ENCODE measurements around the gene IL17A. TPM values are rescaled to one million over a fixed set of nuclear protein-coding genes. Genes with fewer than 3 reads are reported as not detected.

IL17A gene
- total and polyA plus RNA-seq, 2 donors (not counting 3 experiments of a cell fraction or from before 2014, with no cell fraction given), result not detected

- no TSS peak for BruUV-seq (replicated peaks)
- no peak overlapping the region for H3K4me2 ChIP-seq (ENCODE audit: insufficient read depth, low read length)
- FAIRE-seq, result no peak
- no peaks in the 10 kb centered on the region for H3K4me1 ChIP-seq (ENCODE audit: control insufficient read depth, extremely low read depth, insufficient read depth, low read length)
- H3K27me3 ChIP-seq (ENCODE audit: control insufficient read depth in 2 of 2, insufficient read depth in 2 of 2, low read length in 2 of 2), result peaks cover 0 to 9% of the 10 kb centered on the region in 2 experiments
- no peak for TF ChIP-seq JUN (IDR thresholded peaks at IDR 0.05; ENCODE audit: borderline replicate concordance, insufficient read depth, insufficient read length, low read depth)
- ChIA-PET CTCF (no interaction called here), POLR2A (no interaction called here)
- no peak overlapping the region for H2AFZ ChIP-seq (ENCODE audit: low read depth, low read length)
- H3K9ac ChIP-seq (replicated peaks; ENCODE audit: extremely low read depth, insufficient read depth, low read length), result no peak overlapping the region
- no peaks in the 10 kb centered on the region for H3K9me1 ChIP-seq (replicated peaks; ENCODE audit: control insufficient read depth, extremely low read depth, insufficient read depth, low read length)
- DNase-seq (ENCODE audit: low read depth, low spot score), result no peak
- H3K9me3 ChIP-seq (replicated peaks; ENCODE audit: control insufficient read depth, insufficient read depth, low read length), result no peaks in the 10 kb centered on the region
- dilution Hi-C loops (cut with MboI; ENCODE audit: extremely low pct_ligation_motif_present, low sequenced_read_pairs) (no loop called here), intact Hi-C loops (cut with micrococcal nuclease) (no loop called here)
- no peaks in the 10 kb centered on the region for H3K79me2 ChIP-seq (ENCODE audit: control insufficient read depth, insufficient read depth, low read length)
- H3K27ac ChIP-seq (ENCODE audit: insufficient read depth, low read depth, low read length), result no peak overlapping the region
- no peak overlapping the region for H3K4me3 ChIP-seq (replicated peaks in 1 of 3; ENCODE audit: insufficient read depth in 1 of 3, low read depth in 1 of 3, low read length in 3 of 3)
- H4K20me1 ChIP-seq (replicated peaks; ENCODE audit: control insufficient read depth, extremely low read depth, insufficient read depth, low read length), result no peaks in the 10 kb centered on the region
- no peaks in the 10 kb centered on the region for H3K36me3 ChIP-seq (ENCODE audit: control insufficient read depth in 2 of 2, extremely low read depth in 1 of 2, insufficient read depth in 2 of 2, low read length in 2 of 2)
Measured at GRCh38 chr6:52144196-52145076, 41.7 kb upstream of the IL17A start.

GRCh38 chr6:52146851-52147445 is 39.2 kb upstream of the IL17A start:
- no TSS peak for BruUV-seq (replicated peaks)
- ChIA-PET CTCF (no interaction called here), POLR2A (no interaction called here)
- intact Hi-C loops (cut with micrococcal nuclease) (no loop called here), dilution Hi-C loops (cut with MboI; ENCODE audit: extremely low pct_ligation_motif_present, low sequenced_read_pairs) (no loop called here)
- Histone ChIP-seq H4K20me1 (replicated peaks; ENCODE audit: control insufficient read depth, extremely low read depth, insufficient read depth, low read length) (no peaks in the 10 kb centered on the region), H3K4me2 (ENCODE audit: insufficient read depth, low read length) (no peak overlapping the region), H3K27ac (ENCODE audit: insufficient read depth, low read depth, low read length) (no peak overlapping the region), H3K27me3 (ENCODE audit: control insufficient read depth in 2 of 2, insufficient read depth in 2 of 2, low read length in 2 of 2) (peaks cover 0 to 5% of the 10 kb centered on the region in 2 experiments), H3K36me3 (ENCODE audit: control insufficient read depth in 2 of 2, extremely low read depth in 1 of 2, insufficient read depth in 2 of 2, low read length in 2 of 2) (no peaks in the 10 kb centered on the region), H3K9me1 (replicated peaks; ENCODE audit: control insufficient read depth, extremely low read depth, insufficient read depth, low read length) (no peaks in the 10 kb centered on the region), H3K9ac (replicated peaks; ENCODE audit: extremely low read depth, insufficient read depth, low read length) (no peak overlapping the region), H3K4me3 (replicated peaks in 1 of 3; ENCODE audit: insufficient read depth in 1 of 3, low read depth in 1 of 3, low read length in 3 of 3) (no peak overlapping the region), H2AFZ (ENCODE audit: low read depth, low read length) (no peak overlapping the region), H3K9me3 (replicated peaks; ENCODE audit: control insufficient read depth, insufficient read depth, low read length) (no peaks in the 10 kb centered on the region), H3K4me1 (ENCODE audit: control insufficient read depth, extremely low read depth, insufficient read depth, low read length) (no peaks in the 10 kb centered on the region), H3K79me2 (ENCODE audit: control insufficient read depth, insufficient read depth, low read length) (no peaks in the 10 kb centered on the region)
- TF ChIP-seq, protein P1, sequence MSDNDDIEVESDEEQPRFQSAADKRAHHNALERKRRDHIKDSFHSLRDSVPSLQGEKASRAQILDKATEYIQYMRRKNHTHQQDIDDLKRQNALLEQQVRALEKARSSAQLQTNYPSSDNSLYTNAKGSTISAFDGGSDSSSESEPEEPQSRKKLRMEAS (IDR thresholded peaks at IDR 0.05; ENCODE audit: insufficient read depth, insufficient read length), result no peak
- TF ChIP-seq POLR2A (IDR thresholded peaks at IDR 0.05; ENCODE audit: low read depth, low read length), result no peak
- no peak for TF ChIP-seq JUN (IDR thresholded peaks at IDR 0.05; ENCODE audit: borderline replicate concordance, insufficient read depth, insufficient read length, low read depth)
- no peak for FAIRE-seq
- DNase-seq (ENCODE audit: low read depth, low spot score), result no peak

Measured in endothelial cell of umbilical vein (primary cell).